ENCODE data around the gene MAP3K5. TPM values are rescaled to one million over a fixed set of nuclear protein-coding genes. Genes with fewer than 3 reads are reported as not detected.

The MAP3K5 gene
- total RNA-seq, 1 donor from 2014 or later, result 1.6 TPM

DNA sequence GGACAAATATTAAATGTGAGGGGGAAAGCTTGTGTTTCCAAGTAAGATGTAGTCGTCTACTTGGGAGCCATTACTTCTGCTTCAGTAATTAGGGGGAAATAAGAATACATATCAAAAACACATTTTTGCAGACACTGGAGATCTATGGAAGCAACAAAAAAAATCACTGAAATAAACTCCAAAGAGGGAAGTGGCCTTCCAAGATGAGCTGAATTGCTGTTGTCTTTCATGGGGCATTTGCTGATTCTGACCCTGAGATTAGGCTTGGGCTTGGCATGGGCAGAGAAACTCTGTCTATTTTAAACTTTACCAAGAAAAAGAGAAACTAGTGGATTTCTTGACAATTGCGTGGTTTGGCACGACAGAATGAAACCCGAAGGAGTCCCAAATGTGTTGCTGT is 120.1 kb downstream of the MAP3K5 start:
- Mint-ChIP-seq H3K4me1 (ENCODE audit: unreplicated experiment) (peaks cover 21% of the 10 kb centered on the region), H3K9me3 (ENCODE audit: unreplicated experiment) (peaks cover 10% of the 10 kb centered on the region), H3K36me3 (ENCODE audit: unreplicated experiment) (peaks cover 4% of the 10 kb centered on the region), H3K4me3 (ENCODE audit: unreplicated experiment) (no peak overlapping the region), H3K27ac (ENCODE audit: unreplicated experiment) (no peak overlapping the region), H3K27me3 (ENCODE audit: unreplicated experiment) (no peaks in the 10 kb centered on the region)
- DNase-seq (ENCODE audit: extremely low spot score, unreplicated experiment), result no peak
- TF ChIP-seq, protein P1, sequence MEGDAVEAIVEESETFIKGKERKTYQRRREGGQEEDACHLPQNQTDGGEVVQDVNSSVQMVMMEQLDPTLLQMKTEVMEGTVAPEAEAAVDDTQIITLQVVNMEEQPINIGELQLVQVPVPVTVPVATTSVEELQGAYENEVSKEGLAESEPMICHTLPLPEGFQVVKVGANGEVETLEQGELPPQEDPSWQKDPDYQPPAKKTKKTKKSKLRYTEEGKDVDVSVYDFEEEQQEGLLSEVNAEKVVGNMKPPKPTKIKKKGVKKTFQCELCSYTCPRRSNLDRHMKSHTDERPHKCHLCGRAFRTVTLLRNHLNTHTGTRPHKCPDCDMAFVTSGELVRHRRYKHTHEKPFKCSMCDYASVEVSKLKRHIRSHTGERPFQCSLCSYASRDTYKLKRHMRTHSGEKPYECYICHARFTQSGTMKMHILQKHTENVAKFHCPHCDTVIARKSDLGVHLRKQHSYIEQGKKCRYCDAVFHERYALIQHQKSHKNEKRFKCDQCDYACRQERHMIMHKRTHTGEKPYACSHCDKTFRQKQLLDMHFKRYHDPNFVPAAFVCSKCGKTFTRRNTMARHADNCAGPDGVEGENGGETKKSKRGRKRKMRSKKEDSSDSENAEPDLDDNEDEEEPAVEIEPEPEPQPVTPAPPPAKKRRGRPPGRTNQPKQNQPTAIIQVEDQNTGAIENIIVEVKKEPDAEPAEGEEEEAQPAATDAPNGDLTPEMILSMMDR (IDR thresholded peaks at IDR 0.05), result no peak

GRCh38 chr6:136669299-136669699 is 123.0 kb downstream of the MAP3K5 start:
- H3K9me3 Mint-ChIP-seq (ENCODE audit: unreplicated experiment), result peaks cover 10% of the 10 kb centered on the region
- H3K4me1 Mint-ChIP-seq (ENCODE audit: unreplicated experiment), result peaks cover 21% of the 10 kb centered on the region
- H3K36me3 Mint-ChIP-seq (ENCODE audit: unreplicated experiment), result peaks cover 4% of the 10 kb centered on the region
- no peaks in the 10 kb centered on the region for H3K27me3 Mint-ChIP-seq (ENCODE audit: unreplicated experiment)
- TF ChIP-seq, protein P1 (IDR thresholded peaks at IDR 0.05), result no peak
- no peak overlapping the region for H3K4me3 Mint-ChIP-seq (ENCODE audit: unreplicated experiment)
- no peak for DNase-seq (ENCODE audit: extremely low spot score, unreplicated experiment)
- no peak overlapping the region for H3K27ac Mint-ChIP-seq (ENCODE audit: unreplicated experiment)

- Mint-ChIP-seq H3K9me3 (ENCODE audit: unreplicated experiment) (peaks cover 8% of the 10 kb centered on the region), H3K36me3 (ENCODE audit: unreplicated experiment) (peaks cover 1% of the 10 kb centered on the region), H3K4me1 (ENCODE audit: unreplicated experiment) (peaks cover 21% of the 10 kb centered on the region), H3K27me3 (ENCODE audit: unreplicated experiment) (no peaks in the 10 kb centered on the region), H3K27ac (ENCODE audit: unreplicated experiment) (no peak overlapping the region), H3K4me3 (ENCODE audit: unreplicated experiment) (no peak overlapping the region)
- TF ChIP-seq, protein P1 (IDR thresholded peaks at IDR 0.05), result no peak
- no peak for DNase-seq (ENCODE audit: extremely low spot score, unreplicated experiment)
Observed at GRCh38 chr6:136668571-136668970, 123.7 kb downstream of the MAP3K5 start.

- H3K4me3 Mint-ChIP-seq (ENCODE audit: unreplicated experiment), result no peak overlapping the region
- H3K36me3 Mint-ChIP-seq (ENCODE audit: unreplicated experiment), result no peaks in the 10 kb centered on the region
Observed at GRCh38 chr6:136666041-136666440, 126.2 kb downstream of the MAP3K5 start.

GRCh38 chr6:136662347-136663237 is 129.7 kb downstream of the MAP3K5 start:
- no peak for DNase-seq (ENCODE audit: extremely low spot score, unreplicated experiment)
- no peaks in the 10 kb centered on the region for H3K27me3 Mint-ChIP-seq (ENCODE audit: unreplicated experiment)
- no peaks in the 10 kb centered on the region for H3K36me3 Mint-ChIP-seq (ENCODE audit: unreplicated experiment)
- H3K4me1 Mint-ChIP-seq (ENCODE audit: unreplicated experiment), result peaks cover 1% of the 10 kb centered on the region
- H3K4me3 Mint-ChIP-seq (ENCODE audit: unreplicated experiment), result no peak overlapping the region
- H3K9me3 Mint-ChIP-seq (ENCODE audit: unreplicated experiment), result no peaks in the 10 kb centered on the region
- H3K27ac Mint-ChIP-seq (ENCODE audit: unreplicated experiment), result no peak overlapping the region
- TF ChIP-seq, protein P1 (IDR thresholded peaks at IDR 0.05), result no peak

More at GRCh38 chr6:136666041-136666440, 126.2 kb downstream of the MAP3K5 start:
- peaks cover 22% of the 10 kb centered on the region for H3K4me1 Mint-ChIP-seq (ENCODE audit: unreplicated experiment)
- H3K27me3 Mint-ChIP-seq (ENCODE audit: unreplicated experiment), result no peaks in the 10 kb centered on the region
- no peaks in the 10 kb centered on the region for H3K9me3 Mint-ChIP-seq (ENCODE audit: unreplicated experiment)
- TF ChIP-seq, protein P1 (IDR thresholded peaks at IDR 0.05), result no peak
- DNase-seq (ENCODE audit: extremely low spot score, unreplicated experiment), result no peak
- no peak overlapping the region for H3K27ac Mint-ChIP-seq (ENCODE audit: unreplicated experiment)

Data from osteocyte (in vitro differentiated cells).